AG20443 (cell line): ENCODE data around the gene CABLES2.

Experiments used
- DNase-seq: peaks from one replicate; pipeline ENCODE4 v3.0.0; 2012; ENCODE audit warnings: low spot score, mixed read lengths

CABLES2 gene

DNA sequence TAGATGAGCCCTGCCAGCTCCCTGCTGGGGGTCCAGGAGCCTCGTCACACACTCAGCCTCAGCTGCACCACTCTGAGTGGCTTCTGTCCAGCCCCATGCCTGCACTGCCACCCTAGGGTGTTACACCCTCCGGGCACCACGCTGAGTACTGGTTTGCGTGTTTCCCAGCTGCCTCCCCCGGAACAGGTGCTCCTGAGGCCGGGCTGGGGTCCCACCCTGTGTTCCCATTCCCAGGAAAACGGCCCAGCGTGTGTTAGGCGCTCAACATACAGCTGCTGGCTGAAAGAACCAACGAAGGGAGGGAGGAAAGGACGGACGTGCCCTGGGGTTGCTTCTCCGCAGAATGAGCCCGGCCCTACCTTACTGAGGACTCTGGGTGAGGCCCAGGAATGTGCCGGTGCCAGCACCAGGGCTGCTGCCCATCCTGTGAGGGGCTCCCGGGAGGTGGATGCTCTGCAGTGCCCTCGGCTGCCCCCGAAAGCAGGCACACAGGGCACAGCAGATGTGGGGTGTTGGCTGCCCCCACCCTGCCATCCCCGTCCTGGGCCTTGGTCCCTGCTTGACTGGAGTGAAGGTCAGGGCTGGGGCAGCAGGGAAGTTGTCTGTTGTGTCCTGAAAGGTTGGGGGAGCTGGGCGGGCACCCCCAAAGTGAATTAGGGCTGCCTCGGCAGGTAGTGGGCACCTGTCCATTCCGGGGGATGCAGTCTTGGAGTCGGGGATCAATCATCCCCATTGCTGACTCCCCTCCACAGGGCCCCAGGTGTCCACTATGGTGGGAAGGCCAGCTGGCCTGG lies 56.3 kb downstream of the CABLES2 start:
- no peak for DNase-seq

DNA sequence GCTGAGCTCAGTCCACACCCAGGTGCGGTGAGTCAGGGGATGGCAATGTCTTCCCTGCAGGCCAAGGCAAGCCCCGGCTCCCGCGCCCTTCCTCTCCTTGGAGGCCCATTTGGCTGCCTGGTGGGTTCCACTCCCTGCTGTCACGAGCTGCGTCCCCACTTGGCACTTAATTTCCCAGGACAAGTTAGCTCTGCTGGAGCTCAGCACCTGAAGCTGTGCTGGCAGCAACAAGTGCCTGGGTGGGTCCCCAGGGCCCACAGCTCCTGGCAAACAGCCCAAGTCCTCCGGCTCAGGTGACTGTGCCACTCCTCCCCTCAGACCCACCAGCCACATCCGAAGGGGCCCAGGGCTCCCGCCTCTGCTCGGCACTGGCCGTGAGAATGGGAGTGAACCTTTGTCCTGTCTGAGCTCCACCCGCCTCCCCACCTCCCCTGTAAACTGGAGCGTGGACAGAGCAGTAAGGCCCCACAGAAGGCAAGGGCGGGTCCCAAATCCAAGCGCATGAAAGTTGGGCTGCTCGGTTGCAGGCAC lies 56.9 kb downstream of the CABLES2 start:
- DNase-seq: no peak

DNA sequence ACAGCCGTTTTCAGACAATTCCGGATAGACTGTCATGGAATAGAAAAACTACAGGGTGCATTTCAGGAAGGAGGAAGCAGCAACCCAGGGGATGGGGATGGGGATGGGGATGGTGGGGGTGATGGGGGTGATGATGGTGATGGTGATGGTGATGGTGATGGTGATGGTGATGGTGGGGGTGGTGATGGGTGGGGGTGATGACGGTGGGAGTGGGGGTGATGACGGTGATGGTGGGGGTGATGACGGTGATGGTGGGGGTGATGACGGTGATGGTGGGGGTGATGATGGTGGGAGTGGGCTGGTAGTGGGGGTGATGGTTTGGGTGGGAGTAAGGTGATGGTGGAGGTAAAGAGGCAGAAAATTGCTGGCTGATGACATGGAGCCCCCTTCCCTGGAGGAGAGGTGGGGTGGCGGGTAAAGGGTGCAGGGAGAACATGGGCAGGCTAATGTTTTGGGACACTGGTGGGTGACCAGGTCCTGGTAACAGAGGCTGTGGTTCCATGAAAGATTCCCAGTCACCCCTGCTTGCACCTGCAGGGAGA lies 57.5 kb downstream of the CABLES2 start:
- DNase-seq: no peak

GRCh38 chr20:62348604-62349003 lies 58.5 kb downstream of the CABLES2 start:
- no peak for DNase-seq

DNA sequence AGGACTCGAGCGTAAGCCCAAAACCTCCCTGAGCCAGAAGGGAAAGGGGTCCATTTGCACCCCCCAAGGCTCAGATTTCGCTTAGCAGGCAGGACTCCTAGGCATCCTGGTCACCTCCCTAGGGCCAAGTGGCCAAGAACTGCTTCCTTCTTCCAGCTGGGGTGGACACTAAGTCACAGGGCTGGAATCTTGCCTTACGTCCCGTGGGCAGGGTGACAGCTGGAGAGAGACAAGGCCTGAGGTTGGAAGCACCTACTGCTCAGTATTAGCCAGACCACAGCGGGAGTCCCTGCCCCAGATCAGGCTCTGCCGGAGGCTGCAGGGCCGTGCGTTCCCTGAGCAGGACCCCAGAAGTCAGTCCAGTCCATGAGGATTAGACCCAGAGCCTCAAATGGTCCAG lies 59.6 kb downstream of the CABLES2 start:
- DNase-seq: no peak

GRCh38 chr20:62347151-62347404 lies 60.0 kb downstream of the CABLES2 start:
- no peak for DNase-seq

DNA sequence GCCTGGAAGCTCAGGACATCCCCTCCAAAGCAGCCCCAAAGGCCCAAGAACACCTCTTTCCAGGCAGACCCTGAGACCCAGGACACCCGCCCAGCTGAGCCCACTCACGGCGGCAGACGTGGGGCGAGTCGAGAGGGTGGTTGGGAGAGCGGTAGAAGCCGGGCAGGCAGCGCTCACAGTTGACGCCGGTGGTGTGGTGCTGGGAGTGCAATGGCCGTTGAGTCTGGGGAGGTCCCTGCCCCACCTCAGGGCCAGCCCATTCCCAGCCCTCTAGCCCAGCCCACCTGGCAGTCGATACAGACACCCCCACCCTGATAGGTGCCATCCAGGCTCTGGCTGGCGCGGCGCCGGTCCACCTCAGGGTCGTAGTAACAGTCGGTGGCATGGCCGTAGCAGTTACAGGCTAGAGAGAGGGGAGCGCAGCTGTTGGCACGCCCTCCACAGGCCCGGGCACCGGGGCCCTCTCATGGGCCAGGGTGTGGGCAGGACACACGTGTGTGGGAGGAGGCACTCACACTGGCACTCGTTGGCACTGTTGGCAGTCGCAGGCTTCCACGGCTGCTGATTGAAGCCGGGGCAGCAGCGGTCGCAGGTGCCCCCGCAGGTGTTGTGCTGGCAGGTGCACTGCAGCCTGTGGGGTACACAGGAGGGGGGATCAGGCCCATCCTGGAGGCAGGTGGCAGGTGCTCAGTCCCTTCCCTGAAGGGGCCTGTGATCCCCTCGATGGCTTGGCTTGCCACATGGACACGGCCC lies 60.5 kb downstream of the CABLES2 start:
- no peak for DNase-seq

DNA sequence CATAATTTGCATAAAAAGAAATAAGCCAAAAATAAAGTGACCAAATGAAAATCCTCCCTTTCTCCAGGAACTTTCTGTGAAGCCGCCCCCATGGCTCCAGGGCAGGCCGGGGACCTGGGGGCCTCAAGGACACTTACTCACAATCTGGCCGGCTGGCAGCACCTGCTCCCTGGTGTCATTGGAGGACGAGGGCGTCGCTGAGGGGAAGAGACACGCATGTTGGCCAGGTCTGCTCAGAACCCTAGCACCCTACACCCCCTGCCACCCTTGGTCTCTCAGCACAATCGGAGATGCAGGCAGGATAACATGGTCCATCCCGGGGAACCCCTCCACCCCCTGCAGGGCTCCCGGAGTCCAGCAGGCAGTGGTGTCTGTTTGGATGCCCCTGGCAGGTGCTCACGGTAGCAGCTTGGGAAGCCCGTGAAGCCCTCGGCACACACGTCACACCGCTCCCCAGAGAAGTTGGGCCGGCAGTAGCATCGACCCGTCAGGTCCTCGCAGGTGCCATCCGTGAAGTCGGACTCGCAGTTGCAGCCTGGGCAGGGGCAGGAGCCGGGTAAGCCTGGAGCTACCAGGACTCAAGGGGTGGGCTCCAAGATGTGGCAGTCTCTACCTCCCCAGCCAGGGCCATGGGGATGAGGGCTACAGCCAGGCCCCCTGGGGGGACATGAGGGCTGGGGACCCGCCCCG lies 61.3 kb downstream of the CABLES2 start:
- DNase-seq: no peak

- no peak for DNase-seq
These were observed 62.3 kb downstream of the CABLES2 start for GRCh38 chr20:62344782-62345181.

DNA sequence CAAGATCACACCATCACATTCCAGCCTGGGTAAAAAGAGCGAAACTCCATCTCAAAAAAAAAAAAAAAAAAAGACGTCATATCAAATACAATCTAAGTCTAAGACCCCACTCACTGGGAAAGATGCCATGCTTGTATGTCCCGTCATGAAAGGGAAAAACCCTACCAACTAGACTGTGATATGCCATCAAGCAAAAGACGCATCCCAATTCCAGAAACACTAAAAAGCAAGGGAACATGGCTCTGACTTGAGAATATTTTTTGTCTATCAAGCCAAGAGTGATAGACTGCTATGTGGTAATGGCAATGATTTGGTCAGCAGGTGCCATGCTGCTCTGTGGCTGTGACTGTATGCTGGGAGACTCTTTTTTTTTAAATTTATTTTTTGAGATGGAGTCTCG lies 63.0 kb downstream of the CABLES2 start:
- DNase-seq: no peak

GRCh38 chr20:62342910-62343309 lies 64.2 kb downstream of the CABLES2 start:
- no peak for DNase-seq

- DNase-seq: no peak
These were observed 67.4 kb downstream of the CABLES2 start for GRCh38 chr20:62339647-62340062.
